HG03432 (cell line): ENCODE data around the gene CALN1.
"Not testable (repeated sequence)": the region's sequence is repeated elsewhere in the genome, so short reads cannot be mapped to it uniquely, and the experiment has no call there.

Experiments used
- ATAC-seq: cut with Tn5 transposase; IDR thresholded peaks from one replicate; pipeline ENCODE4 v1.9.1; 2021; ENCODE audit warnings: mild to moderate bottlenecking, moderate library complexity; ENCODE audit not compliant: unreplicated experiment

The CALN1 gene

GRCh38 chr7:72106405-72106804 is 305.7 kb downstream of the CALN1 start:
- ATAC-seq = no peak

- ATAC-seq = no peak
These were observed 310.7 kb downstream of the CALN1 start for GRCh38 chr7:72101444-72101843.

- no peak for ATAC-seq
These were observed 312.4 kb downstream of the CALN1 start for GRCh38 chr7:72099784-72100183.

- no peak for ATAC-seq
These were observed 313.1 kb downstream of the CALN1 start for GRCh38 chr7:72098807-72099580.

GRCh38 chr7:72097226-72097625 is 314.9 kb downstream of the CALN1 start:
- no peak for ATAC-seq

- ATAC-seq = no peak
These were observed 319.4 kb downstream of the CALN1 start for GRCh38 chr7:72092769-72093168.

GRCh38 chr7:72087926-72088325 is 324.2 kb downstream of the CALN1 start:
- ATAC-seq = no peak

- ATAC-seq = no peak
These were observed 331.1 kb downstream of the CALN1 start for GRCh38 chr7:72080865-72081510.

- no peak for ATAC-seq
These were observed 331.8 kb downstream of the CALN1 start for GRCh38 chr7:72080341-72080766.

- no peak for ATAC-seq
These were observed 333.3 kb downstream of the CALN1 start for GRCh38 chr7:72078856-72079255.

- ATAC-seq = no peak
These were observed 333.8 kb downstream of the CALN1 start for GRCh38 chr7:72078301-72078700.

GRCh38 chr7:72077786-72078185 is 334.4 kb downstream of the CALN1 start:
- no peak for ATAC-seq

GRCh38 chr7:72072901-72073300 is 339.2 kb downstream of the CALN1 start:
- no peak for ATAC-seq

- ATAC-seq = no peak
These were observed 342.9 kb downstream of the CALN1 start for GRCh38 chr7:72069263-72069662.

- ATAC-seq = not testable (repeated sequence)
These were observed 346.4 kb downstream of the CALN1 start for GRCh38 chr7:72065764-72066163.

- ATAC-seq = no peak
These were observed 347.2 kb downstream of the CALN1 start for GRCh38 chr7:72064916-72065315.

- ATAC-seq = no peak
These were observed 348.8 kb downstream of the CALN1 start for GRCh38 chr7:72063330-72063729.

GRCh38 chr7:72062666-72063065 is 349.5 kb downstream of the CALN1 start:
- no peak for ATAC-seq

GRCh38 chr7:72059925-72060324 is 352.2 kb downstream of the CALN1 start:
- ATAC-seq = no peak

GRCh38 chr7:72058579-72058978 is 353.6 kb downstream of the CALN1 start:
- ATAC-seq = no peak

GRCh38 chr7:72057796-72058195 is 354.3 kb downstream of the CALN1 start:
- no peak for ATAC-seq

- ATAC-seq = no peak
These were observed 354.9 kb downstream of the CALN1 start for GRCh38 chr7:72057231-72057630.
